HG03571 (cell line): Measurements from ENCODE around the gene ITGB8.
"Not testable (repeated sequence)": the region's sequence is repeated elsewhere in the genome, so short reads cannot be mapped to it uniquely, and the experiment has no call there.

Source experiments
- ATAC-seq: cut with Tn5 transposase; IDR thresholded peaks from one replicate; pipeline ENCODE4 v1.9.1; 2021; ENCODE audit not compliant: unreplicated experiment

The ITGB8 gene

GRCh38 chr7:20330239-20330927 lies at the start of gene ITGB8:
TSS of gene ITGB8 (plus strand) at chr7:20330900. CDS start at chr7:20331807, 907 bp downstream.
- peak; percentile 50 for ATAC-seq

GRCh38 chr7:20282959-20283358 lies 47.7 kb upstream of the ITGB8 start:
- ATAC-seq: no peak

GRCh38 chr7:20283385-20283784 lies 47.3 kb upstream of the ITGB8 start:
- no peak for ATAC-seq

- no peak for ATAC-seq
Measured at GRCh38 chr7:20284003-20284770, 46.5 kb upstream of the ITGB8 start.

- no peak for ATAC-seq
Measured at GRCh38 chr7:20284771-20285143, 45.9 kb upstream of the ITGB8 start.

GRCh38 chr7:20287317-20287716 lies 43.4 kb upstream of the ITGB8 start:
- peak; percentile 52 for ATAC-seq

- ATAC-seq: no peak
Measured at GRCh38 chr7:20288036-20288435, 42.7 kb upstream of the ITGB8 start.

- no peak for ATAC-seq
Measured at GRCh38 chr7:20290505-20291111, 40.1 kb upstream of the ITGB8 start.

- no peak for ATAC-seq
Measured at GRCh38 chr7:20293336-20293735, 37.4 kb upstream of the ITGB8 start.

GRCh38 chr7:20296444-20296843 lies 34.3 kb upstream of the ITGB8 start:
- ATAC-seq: no peak

- ATAC-seq: no peak
Measured at GRCh38 chr7:20296901-20297300, 33.8 kb upstream of the ITGB8 start.

GRCh38 chr7:20298486-20298901 lies 32.2 kb upstream of the ITGB8 start:
- no peak for ATAC-seq

GRCh38 chr7:20299145-20299544 lies 31.6 kb upstream of the ITGB8 start:
- ATAC-seq: no peak

GRCh38 chr7:20299647-20300312 lies 30.9 kb upstream of the ITGB8 start:
- ATAC-seq: peak; percentile 65

- no peak for ATAC-seq
Measured at GRCh38 chr7:20301311-20301939, 29.3 kb upstream of the ITGB8 start.

- not testable (repeated sequence) for ATAC-seq
Measured at GRCh38 chr7:20302300-20302699, 28.4 kb upstream of the ITGB8 start.

- ATAC-seq: no peak
Measured at GRCh38 chr7:20302891-20303290, 27.8 kb upstream of the ITGB8 start.

GRCh38 chr7:20304366-20304765 lies 26.3 kb upstream of the ITGB8 start:
- ATAC-seq: no peak

GRCh38 chr7:20305726-20306125 lies 25.0 kb upstream of the ITGB8 start:
- no peak for ATAC-seq

- no peak for ATAC-seq
Measured at GRCh38 chr7:20306180-20306946, 24.3 kb upstream of the ITGB8 start.
